Measurements from ENCODE around the gene PPIB. TPM values are rescaled to one million over a fixed set of nuclear protein-coding genes. Genes with fewer than 3 reads are reported as not detected.
"Not testable (repeated sequence)": the region's sequence is repeated elsewhere in the genome, so short reads cannot be mapped to it uniquely, and the experiment has no call there.

PPIB gene
- polyA plus RNA-seq, 1 donor: 469 TPM

GRCh38 chr15:64110950-64111678 lies 51.7 kb downstream of the PPIB start:
- no peak for DNase-seq

- DNase-seq: not testable (repeated sequence)
Measured at GRCh38 chr15:64110108-64110701, 52.6 kb downstream of the PPIB start.

- DNase-seq: no peak
Measured at GRCh38 chr15:64107337-64107736, 55.5 kb downstream of the PPIB start.

Other genes starting within 250 kb of the PPIB start
- gene DAPK2, start 116.5 kb downstream of the PPIB start, polyA plus RNA-seq (ENCODE audit: insufficient read length): 8.1 TPM
- gene CIAO2A, start 69.2 kb downstream of the PPIB start, polyA plus RNA-seq (ENCODE audit: insufficient read length): 86.7 TPM
- gene SNX1, start 67.0 kb downstream of the PPIB start, polyA plus RNA-seq (ENCODE audit: insufficient read length): 128 TPM
- gene SNX22, start 11.3 kb downstream of the PPIB start, polyA plus RNA-seq (ENCODE audit: insufficient read length): 1.9 TPM
- 26.3 TPM for gene CSNK1G1, start 193.2 kb upstream of the PPIB start, polyA plus RNA-seq (ENCODE audit: insufficient read length)
- 54.7 TPM for gene PCLAF, start 218.4 kb upstream of the PPIB start, polyA plus RNA-seq (ENCODE audit: insufficient read length)
- gene TRIP4, start 224.8 kb upstream of the PPIB start, polyA plus RNA-seq (ENCODE audit: insufficient read length): 51.2 TPM